CD4-positive, alpha-beta T cell (primary cell): ENCODE results near the gene SYNGR3. TPM values are rescaled to one million over a fixed set of nuclear protein-coding genes. Genes with fewer than 3 reads are reported as not detected.

Experiments
- ATAC-seq: fragments of 200-7000 bp; cut with Tn5 transposase; one replicate; pipeline ENCODE4 v1.10.0; 2022; ENCODE audit warnings: mild to moderate bottlenecking; ENCODE audit not compliant: poor library complexity
- CTCF ChIA-PET: fragments of 350-600 bp; sonication (Branson Sonifier 250); formaldehyde crosslinking; loops from one replicate; lab custom pipeline; 2021; ENCODE audit warnings: antibody characterized with exemption, inconsistent platforms; lab: Charles Lee
- POLR2A ChIA-PET: fragments of 350-600 bp; sonication (Branson Sonifier 250); formaldehyde crosslinking; loops from one replicate; lab custom pipeline; 2021; ENCODE audit warnings: antibody characterized with exemption, inconsistent platforms; lab: Charles Lee
- DNase-seq, 14 experiments: peaks; one replicate each; pipeline ENCODE4 v3.0.0-alpha.2; 2013 to 2020; ENCODE audit warnings: mixed read lengths in 2 of 14
- H3K27ac ChIP-seq, 2 donors: one replicate each; pipeline versions ENCODE4 v1.5.1 to v1.7.0; 2013; ENCODE audit warnings: low read length in 2 of 2, low read depth in 1 of 2, mild to moderate bottlenecking in 1 of 2
- H3K27me3 ChIP-seq, 2 experiments: 1 replicate in 1 of 2; 2 replicates in 1 of 2; pipeline versions ENCODE4 v1.6.1 to v1.7.0; 2013; ENCODE audit warnings: low read length in 2 of 2, control low read depth in 1 of 2, mild to moderate bottlenecking in 1 of 2, moderate library complexity in 1 of 2; ENCODE audit not compliant: insufficient read depth in 2 of 2, control insufficient read depth in 1 of 2
- H3K36me3 ChIP-seq: one replicate; pipeline ENCODE4 v1.6.1; 2013; ENCODE audit warnings: low read length, control low read depth; ENCODE audit not compliant: insufficient read depth
- H3K4me1 ChIP-seq: one replicate; pipeline ENCODE4 v1.6.1; 2013; ENCODE audit warnings: low read length, control low read depth; ENCODE audit not compliant: insufficient read depth
- H3K4me3 ChIP-seq: one replicate; pipeline ENCODE4 v1.5.1; 2013; ENCODE audit warnings: mild to moderate bottlenecking, low read length, moderate library complexity
- H3K9me3 ChIP-seq, 2 experiments: 1 replicate in 1 of 2; 2 replicates in 1 of 2; pipeline versions ENCODE4 v1.6.1 to v1.7.0; 2013; ENCODE audit warnings: low read length in 2 of 2, mild to moderate bottlenecking in 2 of 2, control low read depth in 1 of 2, moderate library complexity in 1 of 2; ENCODE audit not compliant: control insufficient read depth in 1 of 2, insufficient read depth in 1 of 2
- H3K27ac Mint-ChIP-seq: one replicate; pipeline ENCODE4 v1.8.0; 2020; ENCODE audit warnings: mixed read lengths
- H3K27me3 Mint-ChIP-seq: one replicate; pipeline ENCODE4 v1.8.0; 2021; ENCODE audit warnings: mixed read lengths
- H3K36me3 Mint-ChIP-seq: one replicate; pipeline ENCODE4 v1.8.0; 2021; ENCODE audit warnings: low read depth, mixed read lengths
- H3K4me1 Mint-ChIP-seq: one replicate; pipeline ENCODE4 v1.8.0; 2021; ENCODE audit warnings: low read depth, mixed read lengths
- H3K4me3 Mint-ChIP-seq: one replicate; pipeline ENCODE4 v1.8.0; 2020; ENCODE audit warnings: mild to moderate bottlenecking, mixed read lengths
- H3K9me3 Mint-ChIP-seq: one replicate; pipeline ENCODE4 v1.8.0; 2020; ENCODE audit warnings: mixed read lengths
- CTCF ChIP-seq: fragments of 200-600 bp; IDR thresholded peaks from one replicate; pipeline ENCODE4 v1.8.0; 2022; ENCODE audit warnings: antibody characterized with exemption, mild to moderate bottlenecking
- intact Hi-C, 2 experiments: fragments of 100-400 bp; cut with DNase I in 1 of 2; cut with micrococcal nuclease in 1 of 2; formaldehyde crosslinking; loops; one replicate each; pipeline versions ENCODE4 v1.15.1 to v1.9.0; 2023 to 2025; cut with DNase I, micrococcal nuclease
- polyA plus RNA-seq, 2 donors: library from polyadenylated mRNA; unstranded; fragments of 120-200 nt; gene quantifications; one replicate each; pipeline ENCODE4 v1.2.1, GENCODE V29; 2013
- total RNA-seq, 174 experiments: library from RNA in 2 of 174; stranded (reverse) in 2 of 174; gene quantifications; one replicate each; pipeline ENCODE4 v1.2.3 and lab custom pipeline; 2021 to 2026

Gene SYNGR3
- 1 to 10 TPM; 3.8 to 3.9 TPM for total RNA-seq
- polyA plus RNA-seq (2013, experiment 1 of 2) = 0.99 TPM
- 1.5 TPM for polyA plus RNA-seq (2013, experiment 2 of 2)
- 0.47 to 7.6 (median 1.8) reads per million in 172 experiments for total RNA-seq (lab: John Stamatoyannopoulos, UW)

GRCh38 chr16:1989209-1990100, at the start of gene SYNGR3:
Gene SYNGR3, plus strand, starts transcription at chr16:1989970. Its CDS starts 133 bp downstream, at chr16:1990103.
- intact Hi-C loops = loop anchor here in 1 of 2 experiments (5.0 kb wide), 1 partner anchor 47 kb away; the partner anchor contains the start of gene MSRB1
- no peak within 1 kb of the TSS for H3K27ac ChIP-seq

GRCh38 chr16:1940273-1941161, 49.3 kb upstream of the SYNGR3 start:
- Histone ChIP-seq H3K36me3 (peaks cover 20% of the 10 kb centered on the region), H3K4me3 (no peak overlapping the region), H3K4me1 (peaks cover 28% of the 10 kb centered on the region), H3K9me3 (no peaks in the 10 kb centered on the region), H3K27ac (no peak overlapping the region), H3K27me3 (no peaks in the 10 kb centered on the region)
- no peak for TF ChIP-seq CTCF
- intact Hi-C loops = loop anchor here (5.0 kb wide), 3 partner anchors 52 to 173 kb away; partner anchors contain the start of genes NUBP2 (in 1 of the 2) and SPSB3 (in 1 of the 2)
- H3K9me3 Mint-ChIP-seq = no peaks in the 10 kb centered on the region
- ChIA-PET CTCF (no interaction called here), POLR2A (interaction anchor here (0.6 to 2.0 kb wide), 2 partner anchors 21 to 579 kb away, joined by 3 to 4 read pairs; partner anchors contain the start of gene AMDHD2)
- H3K4me3 Mint-ChIP-seq = no peak overlapping the region
- peaks cover 13% of the 10 kb centered on the region for H3K36me3 Mint-ChIP-seq
- no peak for DNase-seq
- no peaks in the 10 kb centered on the region for H3K27me3 Mint-ChIP-seq
- peaks cover 18% of the 10 kb centered on the region for H3K4me1 Mint-ChIP-seq
- no peak for ATAC-seq
- no peak overlapping the region for H3K27ac Mint-ChIP-seq

More at GRCh38 chr16:1989209-1990100, at the start of gene SYNGR3:
- ChIA-PET CTCF (interaction anchor here (1.3 kb wide), 1 partner anchor 14 kb away, joined by 5 read pairs; no protein-coding TSS in a partner anchor), POLR2A (interaction anchor here (1.3 to 5.1 kb wide), 3 partner anchors 18 to 165 kb away, joined by 4 to 27 read pairs (median 12); partner anchors contain the start of genes RPS2, TBL3 and TRAF7)
- DNase-seq (peak in 1 of 14 experiments; percentile 43), ATAC-seq (no peak)
- Mint-ChIP-seq H3K27me3 (peaks cover 26% of the 10 kb centered on the region), H3K36me3 (peaks cover 20% of the 10 kb centered on the region), H3K27ac (peak within 1 kb of the TSS; percentile 79), H3K4me3 (peak within 1 kb of the TSS; percentile 81), H3K4me1 (peaks cover 36% of the 10 kb centered on the region), H3K9me3 (no peaks in the 10 kb centered on the region)
- no peak for TF ChIP-seq CTCF
- Histone ChIP-seq H3K27me3 (peaks cover 13 to 15% of the 10 kb centered on the region in 2 experiments), H3K4me1 (peaks cover 40% of the 10 kb centered on the region), H3K9me3 (peaks cover 0 to 18% of the 10 kb centered on the region in 2 experiments), H3K4me3 (peak within 1 kb of the TSS; percentile 55), H3K36me3 (peaks cover 12% of the 10 kb centered on the region)
